Transverse colon (tissue), 4 donors: ENCODE results near the gene CDIP1.

Experiments
- CTCF ChIP-seq, 5 experiments: fragments of 200-600 bp in 3 of 5; fragments of 450-650 bp in 2 of 5; sonication (generic) in 3 of 5; IDR thresholded peaks; 1 replicate in 2 of 5; 2 replicates in 3 of 5; pipeline ENCODE4 v1.5.1; 2016 to 2017; ENCODE audit warnings: antibody characterized with exemption in 5 of 5, inconsistent platforms in 3 of 5, mild to moderate bottlenecking in 2 of 5, moderate library complexity in 1 of 5
- POLR2AphosphoS5 ChIP-seq, 3 donors: sonication (generic); formaldehyde crosslinking; IDR thresholded peaks; one replicate each; pipeline ENCODE4 v1.6.1; 2016; ENCODE audit warnings: antibody characterized with exemption in 3 of 3

GRCh38 chr16:4510747-4511426 lies 27.7 kb downstream of the CDIP1 start:
- TF ChIP-seq POLR2AphosphoS5 (IDR thresholded peaks at IDR 0.05): no peak
- no peak for TF ChIP-seq CTCF (IDR thresholded peaks at IDR 0.05)
